ENCODE results near the gene NDUFAF5.

The NDUFAF5 gene

GRCh38 chr20:13857304-13857703 is 72.5 kb downstream of the NDUFAF5 start:
- no peak for TF ChIP-seq CTCF (IDR thresholded peaks at IDR 0.05; ENCODE audit: borderline replicate concordance, insufficient read depth, low read depth, low read length)
- H3K4me3 ChIP-seq (ENCODE audit: low read depth, low read length), result no peak overlapping the region

GRCh38 chr20:13857961-13858360 is 73.1 kb downstream of the NDUFAF5 start:
- no peak for TF ChIP-seq CTCF (IDR thresholded peaks at IDR 0.05; ENCODE audit: borderline replicate concordance, insufficient read depth, low read depth, low read length)
- H3K4me3 ChIP-seq (ENCODE audit: low read depth, low read length), result no peak overlapping the region

GRCh38 chr20:13858439-13858838 is 73.6 kb downstream of the NDUFAF5 start:
- TF ChIP-seq CTCF (IDR thresholded peaks at IDR 0.05; ENCODE audit: borderline replicate concordance, insufficient read depth, low read depth, low read length), result no peak
- no peak overlapping the region for H3K4me3 ChIP-seq (ENCODE audit: low read depth, low read length)

GRCh38 chr20:13858871-13859270 is 74.0 kb downstream of the NDUFAF5 start:
- H3K4me3 ChIP-seq (ENCODE audit: low read depth, low read length), result no peak overlapping the region
- TF ChIP-seq CTCF (IDR thresholded peaks at IDR 0.05; ENCODE audit: borderline replicate concordance, insufficient read depth, low read depth, low read length), result no peak

- TF ChIP-seq CTCF (IDR thresholded peaks at IDR 0.05; ENCODE audit: borderline replicate concordance, insufficient read depth, low read depth, low read length), result no peak
- H3K4me3 ChIP-seq (ENCODE audit: low read depth, low read length), result no peak overlapping the region
Observed at GRCh38 chr20:13862245-13862644, 77.4 kb downstream of the NDUFAF5 start.

GRCh38 chr20:13863244-13863643 is 78.4 kb downstream of the NDUFAF5 start:
- H3K4me3 ChIP-seq (ENCODE audit: low read depth, low read length), result no peak overlapping the region

GRCh38 chr20:13865156-13865555 is 80.3 kb downstream of the NDUFAF5 start:
- no peak overlapping the region for H3K4me3 ChIP-seq (ENCODE audit: low read depth, low read length)
- no peak for TF ChIP-seq CTCF (IDR thresholded peaks at IDR 0.05; ENCODE audit: borderline replicate concordance, insufficient read depth, low read depth, low read length)

More at GRCh38 chr20:13863244-13863643, 78.4 kb downstream of the NDUFAF5 start:
- TF ChIP-seq CTCF (IDR thresholded peaks at IDR 0.05; ENCODE audit: borderline replicate concordance, insufficient read depth, low read depth, low read length), result no peak
